HEK293T (cell line): ENCODE data around the gene LINGO1.

ENCODE experiments used
- CTCF ChIA-PET: fragments of 350-600 bp; formaldehyde crosslinking; extraction: SDS; loops from one replicate; lab custom pipeline; 2021; ENCODE audit warnings: antibody characterized with exemption, inconsistent platforms; lab: Yijun Ruan, JAX
- POLR2A ChIA-PET: fragments of 350-600 bp; formaldehyde crosslinking; extraction: SDS; loops from one replicate; lab custom pipeline; 2020; ENCODE audit warnings: antibody characterized with exemption, inconsistent platforms; lab: Yijun Ruan, JAX
- DNase-seq: peaks from one replicate; pipeline ENCODE4 v3.0.0; 2012; ENCODE audit warnings: mixed read lengths; ENCODE audit errors: extremely low spot score
- ARNT ChIP-seq: fragments of 450-650 bp; IDR thresholded peaks from 2 replicates; pipeline ENCODE4 v1.6.1; 2017; ENCODE audit warnings: mild to moderate bottlenecking
- BHLHE40 ChIP-seq: fragments of 450-650 bp; IDR thresholded peaks from 2 replicates; pipeline ENCODE4 v1.6.1; 2016; ENCODE audit warnings: mild to moderate bottlenecking, moderate library complexity, borderline replicate concordance
- CTBP1 ChIP-seq: fragments of 450-650 bp; IDR thresholded peaks from 2 replicates; pipeline ENCODE4 v1.6.1; 2016; ENCODE audit warnings: borderline replicate concordance
- ELF4 ChIP-seq: fragments of 450-650 bp; IDR thresholded peaks from 2 replicates; pipeline ENCODE4 v1.6.1; 2017; ENCODE audit warnings: antibody characterized with exemption
- FOXA1 ChIP-seq: fragments of 450-650 bp; IDR thresholded peaks from 2 replicates; pipeline ENCODE4 v1.6.1; 2016; ENCODE audit warnings: mild to moderate bottlenecking
- FOXK2 ChIP-seq: fragments of 450-650 bp; IDR thresholded peaks from 2 replicates; pipeline ENCODE4 v1.6.1; 2016; ENCODE audit warnings: mild to moderate bottlenecking
- FOXM1 ChIP-seq: fragments of 450-650 bp; IDR thresholded peaks from 2 replicates; pipeline ENCODE4 v1.6.1; 2017; ENCODE audit warnings: mild to moderate bottlenecking, borderline replicate concordance
- HDGF ChIP-seq: fragments of 450-650 bp; IDR thresholded peaks from 2 replicates; pipeline ENCODE4 v1.6.1; 2017; ENCODE audit warnings: antibody characterized with exemption, borderline replicate concordance
- L3MBTL2 ChIP-seq: fragments of 450-650 bp; conservative IDR thresholded peaks from 2 replicates; pipeline ENCODE4 v1.6.1; 2016; ENCODE audit warnings: mild to moderate bottlenecking
- LEF1 ChIP-seq: fragments of 450-650 bp; IDR thresholded peaks from 2 replicates; pipeline ENCODE4 v1.6.1; 2017; ENCODE audit warnings: mild to moderate bottlenecking, borderline replicate concordance
- NFRKB ChIP-seq: fragments of 450-650 bp; IDR thresholded peaks from 2 replicates; pipeline ENCODE4 v1.6.1; 2016; ENCODE audit warnings: mild to moderate bottlenecking, moderate library complexity
- PKNOX1 ChIP-seq: fragments of 450-650 bp; IDR thresholded peaks from 2 replicates; pipeline ENCODE4 v1.6.1; 2016
- SP1 ChIP-seq: fragments of 450-650 bp; IDR thresholded peaks from 2 replicates; pipeline ENCODE4 v1.6.1; 2017
- SUZ12 ChIP-seq: fragments of 450-650 bp; IDR thresholded peaks from 2 replicates; pipeline ENCODE4 v1.6.1; 2016; ENCODE audit warnings: mild to moderate bottlenecking
- TARDBP ChIP-seq: fragments of 450-650 bp; IDR thresholded peaks from 2 replicates; pipeline ENCODE4 v1.6.1; 2016
- ZNF384 ChIP-seq: fragments of 450-650 bp; IDR thresholded peaks from 2 replicates; pipeline ENCODE4 v1.6.1; 2016

Gene LINGO1

DNA sequence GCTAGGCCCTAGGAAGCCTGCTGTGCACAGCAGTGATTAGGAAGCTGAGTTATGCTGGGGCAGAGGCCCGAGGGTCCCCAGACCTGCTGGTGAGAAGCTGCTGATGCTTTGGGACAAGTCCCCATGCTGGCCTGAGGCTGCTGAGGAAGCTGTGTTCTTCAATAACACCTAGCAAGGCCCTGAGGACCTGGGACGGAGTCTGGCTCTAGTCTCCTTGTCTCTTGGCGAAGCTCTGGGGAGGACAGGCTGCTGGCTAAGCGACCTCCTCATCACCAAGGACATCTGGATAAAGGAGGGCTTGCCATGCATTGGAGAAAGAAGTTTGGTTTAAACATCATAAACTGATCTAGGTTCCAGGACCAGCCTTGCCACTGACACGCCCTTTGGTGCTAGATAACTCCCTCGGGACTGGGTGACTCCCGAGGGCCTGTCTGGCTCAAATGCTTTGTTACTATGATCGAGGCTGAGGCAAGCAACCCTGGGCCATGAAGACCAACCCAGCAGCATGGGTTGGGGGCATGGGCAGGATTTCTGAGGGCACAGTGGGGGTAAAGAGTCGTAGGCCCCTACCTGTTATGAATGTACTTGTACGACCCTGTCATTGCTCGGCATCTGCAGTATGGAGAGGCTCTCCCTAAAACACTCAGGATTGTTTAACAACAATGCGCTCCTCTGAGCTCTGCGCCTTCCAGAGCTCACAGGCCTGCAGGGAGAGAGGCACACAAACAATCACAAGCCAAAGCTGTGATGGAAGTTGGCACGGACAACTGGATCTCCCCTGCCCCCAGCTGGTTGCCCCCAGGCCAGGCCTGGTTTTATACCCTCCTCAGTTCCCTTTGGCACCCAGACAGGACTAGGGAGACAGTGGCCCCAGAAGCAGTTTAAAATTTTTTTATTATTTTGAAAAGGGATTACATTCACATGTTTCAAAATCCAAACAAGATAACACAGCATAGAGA lies 64.4 kb downstream of the LINGO1 start:
- no peak for DNase-seq
- POLR2A ChIA-PET, result interaction anchor here (1.3 to 2.0 kb wide), 2 partner anchors 22 to 25 kb away, joined by 4 to 6 read pairs; no protein-coding TSS in a partner anchor
- TF ChIP-seq CTBP1 (no peak), LEF1 (no peak), FOXM1 (no peak), NFRKB (no peak), ZNF384 (no peak), TARDBP (no peak), ARNT (no peak), FOXA1 (no peak), ELF4 (no peak), SP1 (no peak), FOXK2 (no peak), L3MBTL2 (no peak), HDGF (no peak), SUZ12 (no peak), BHLHE40 (no peak), PKNOX1 (no peak)
- CTCF ChIA-PET, result interaction anchor here (0.9 to 2.0 kb wide), 5 partner anchors 21 to 87 kb away, joined by 3 to 9 read pairs (median 5); no protein-coding TSS in a partner anchor

- TF ChIP-seq TARDBP (no peak), L3MBTL2 (no peak), NFRKB (no peak), SP1 (no peak), ARNT (no peak), FOXK2 (no peak), ZNF384 (no peak), CTBP1 (no peak), PKNOX1 (no peak), ELF4 (no peak), SUZ12 (no peak), HDGF (no peak), LEF1 (no peak), FOXM1 (no peak), BHLHE40 (no peak), FOXA1 (no peak)
- CTCF ChIA-PET, result interaction anchor here (1.0 to 2.0 kb wide), 2 partner anchors 22 to 24 kb away, joined by 3 to 9 read pairs; no protein-coding TSS in a partner anchor
- POLR2A ChIA-PET, result interaction anchor here (0.8 to 2.0 kb wide), 3 partner anchors 24 to 636 kb away, joined by 3 to 6 read pairs (median 3); partner anchors contain the start of gene RCN2
- no peak for DNase-seq
Observed at GRCh38 chr15:77567202-77567601, 65.5 kb downstream of the LINGO1 start.

DNA sequence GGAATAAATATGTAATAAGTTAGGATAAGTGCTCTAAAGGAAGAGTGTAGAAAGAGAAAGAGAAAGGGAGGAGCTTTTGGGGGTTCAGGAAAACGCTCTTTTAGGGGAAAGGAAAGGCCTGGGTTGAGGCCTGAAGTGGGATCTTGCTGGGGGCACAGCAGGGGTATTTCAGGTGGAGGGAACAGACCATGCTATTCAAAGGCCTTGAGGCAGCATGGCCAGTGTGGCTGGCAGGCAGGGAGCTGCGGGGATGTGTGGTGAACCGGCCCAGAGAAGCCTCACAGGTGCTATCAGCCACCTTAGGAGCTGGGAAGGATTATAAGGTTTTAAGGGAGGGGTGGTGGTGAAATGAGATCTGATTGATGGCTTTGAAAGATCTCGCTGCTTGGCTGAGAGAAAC lies 66.6 kb downstream of the LINGO1 start:
- no peak for TF ChIP-seq FOXA1
- TF ChIP-seq ARNT, result no peak
- no peak for TF ChIP-seq FOXM1
- TF ChIP-seq FOXK2, result no peak
- TF ChIP-seq ELF4, result no peak
- TF ChIP-seq TARDBP, result no peak
- TF ChIP-seq PKNOX1, result no peak
- no peak for TF ChIP-seq LEF1
- no peak for TF ChIP-seq SUZ12
- no peak for TF ChIP-seq NFRKB
- no peak for TF ChIP-seq L3MBTL2
- no peak for TF ChIP-seq BHLHE40
- no peak for TF ChIP-seq SP1
- no peak for TF ChIP-seq ZNF384
- no peak for TF ChIP-seq CTBP1
- no peak for TF ChIP-seq HDGF
- ChIA-PET CTCF (interaction anchor here (2.0 kb wide), 1 partner anchor 23 kb away, joined by 9 read pairs; no protein-coding TSS in a partner anchor), POLR2A (interaction anchor here (1.3 kb wide), 1 partner anchor 635 kb away, joined by 3 read pairs; the partner anchor contains the start of gene RCN2)
- DNase-seq, result no peak

DNA sequence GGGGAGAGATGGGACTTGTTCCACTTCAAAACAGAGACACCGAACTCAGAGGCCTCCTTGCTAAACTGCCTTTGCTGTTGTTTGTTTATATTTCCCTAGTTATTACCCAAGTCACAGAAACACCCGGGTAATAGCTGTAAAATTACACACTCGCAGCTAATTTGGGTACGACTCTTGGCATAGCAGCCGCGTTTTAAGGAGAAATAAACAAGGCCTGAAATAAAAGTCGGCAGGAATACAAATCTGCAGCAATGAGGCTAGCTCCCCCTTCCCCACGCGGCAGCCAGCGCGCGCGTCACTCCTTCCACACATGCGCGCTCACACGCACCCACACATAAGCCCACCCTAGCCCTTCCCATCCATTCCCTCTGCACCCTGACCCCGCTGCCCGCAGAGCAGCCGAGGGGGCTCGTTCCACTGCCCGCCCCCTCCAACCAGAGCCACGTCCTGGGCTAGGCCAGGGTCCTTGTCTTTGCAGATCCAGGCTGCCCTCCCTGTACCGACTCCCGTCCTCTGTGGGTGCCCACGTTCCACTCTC lies 67.3 kb downstream of the LINGO1 start:
- ChIA-PET CTCF (interaction anchor here (0.6 to 2.4 kb wide), 2 partner anchors 22 to 463 kb away, joined by 3 to 8 read pairs; no protein-coding TSS in a partner anchor), POLR2A (no interaction called here)
- TF ChIP-seq PKNOX1 (no peak), FOXM1 (no peak), FOXK2 (no peak), ELF4 (no peak), SP1 (no peak), CTBP1 (no peak), ZNF384 (no peak), NFRKB (no peak), LEF1 (no peak), ARNT (no peak), HDGF (no peak), BHLHE40 (no peak), SUZ12 (no peak), TARDBP (no peak), FOXA1 (no peak), L3MBTL2 (no peak)
- no peak for DNase-seq
